Lower lobe of right lung (tissue), 2 donors: ENCODE measurements around the gene IL21R. TPM values are rescaled to one million over a fixed set of nuclear protein-coding genes. Genes with fewer than 3 reads are reported as not detected.

Source experiments
- ATAC-seq, 2 donors: fragments of 200-7000 bp; cut with Tn5 transposase; one replicate each; pipeline ENCODE4 v1.9.1; 2020 to 2022; ENCODE audit warnings: mild to moderate bottlenecking in 2 of 2, moderate library complexity in 2 of 2
- DNase-seq: peaks from one replicate; pipeline ENCODE4 v3.0.0-alpha.2; 2020
- H3K27ac ChIP-seq: fragments of 200-600 bp; one replicate; pipeline ENCODE4 v1.8.0; 2022
- H3K27me3 ChIP-seq: fragments of 200-600 bp; one replicate; pipeline ENCODE4 v1.8.0; 2022; ENCODE audit warnings: low read depth
- H3K36me3 ChIP-seq: fragments of 200-600 bp; one replicate; pipeline ENCODE4 v1.8.0; 2022; ENCODE audit warnings: mild to moderate bottlenecking
- H3K4me1 ChIP-seq: fragments of 200-600 bp; one replicate; pipeline ENCODE4 v1.8.0; 2022
- H3K4me3 ChIP-seq: fragments of 200-600 bp; one replicate; pipeline ENCODE4 v1.8.0; 2022; ENCODE audit warnings: mild to moderate bottlenecking
- H3K9me3 ChIP-seq: fragments of 200-600 bp; one replicate; pipeline ENCODE4 v1.8.0; 2022
- intact Hi-C: fragments of 100-400 bp; cut with DNase I; formaldehyde crosslinking; loops from one replicate; pipeline ENCODE4 v1.11.0; 2022
- total RNA-seq: library from RNA; stranded (reverse); fragmentation: NEBNext Ultra II Directional; extraction: Animal tissue kit (Norgen Biotek cat#: 25700); gene quantifications from one replicate; pipeline ENCODE4 v1.2.1, GENCODE V29; 2021
- TF ChIP-seq, protein P1 (sequence below): fragments of 200-600 bp; IDR thresholded peaks from one replicate; pipeline ENCODE4 v1.8.0; 2022; ENCODE audit warnings: antibody characterized with exemption, mild to moderate bottlenecking
- donor health status: DM: no; HTN: yes; CAD: no; lungs with severe emphysema.

Gene IL21R
- total RNA-seq, 1 donor from 2014 or later: 6.0 TPM

DNA sequence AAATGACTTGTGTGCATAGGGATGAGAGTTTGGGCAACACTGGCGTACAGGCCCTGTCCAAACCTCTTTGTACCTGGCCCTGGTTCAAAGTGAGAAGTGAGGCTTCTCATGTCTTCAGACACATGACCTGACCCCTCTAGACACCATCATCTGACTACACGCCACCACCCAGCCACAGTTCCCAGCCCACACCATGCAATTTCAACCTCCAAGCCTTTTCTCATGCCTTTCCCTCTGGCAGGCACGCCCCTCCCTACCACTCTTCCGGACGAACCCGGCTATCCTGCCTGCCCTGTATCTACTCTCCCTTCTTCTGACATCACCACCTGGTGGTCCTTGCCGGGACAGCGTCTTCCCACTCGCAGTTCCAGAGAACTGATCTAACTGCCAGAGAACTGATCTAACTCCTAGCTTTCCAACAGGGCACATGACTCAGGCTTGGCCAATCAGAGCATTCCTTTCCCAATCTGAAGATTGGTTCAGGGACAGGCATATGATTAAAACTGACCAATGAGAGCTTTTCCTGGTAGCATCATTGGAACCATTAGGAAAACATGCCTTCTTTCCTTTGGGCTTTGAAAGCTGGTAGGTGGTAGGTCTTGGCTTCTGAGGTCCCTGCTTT lies 27.1 kb upstream of the IL21R start:
- Histone ChIP-seq H3K9me3 (no peaks in the 10 kb centered on the region), H3K27ac (peak overlapping the region; percentile 63), H3K4me3 (peak overlapping the region; percentile 26), H3K27me3 (no peaks in the 10 kb centered on the region), H3K36me3 (no peaks in the 10 kb centered on the region), H3K4me1 (peaks cover 11% of the 10 kb centered on the region)
- peak; percentile 68 for DNase-seq
- TF ChIP-seq, protein P1, sequence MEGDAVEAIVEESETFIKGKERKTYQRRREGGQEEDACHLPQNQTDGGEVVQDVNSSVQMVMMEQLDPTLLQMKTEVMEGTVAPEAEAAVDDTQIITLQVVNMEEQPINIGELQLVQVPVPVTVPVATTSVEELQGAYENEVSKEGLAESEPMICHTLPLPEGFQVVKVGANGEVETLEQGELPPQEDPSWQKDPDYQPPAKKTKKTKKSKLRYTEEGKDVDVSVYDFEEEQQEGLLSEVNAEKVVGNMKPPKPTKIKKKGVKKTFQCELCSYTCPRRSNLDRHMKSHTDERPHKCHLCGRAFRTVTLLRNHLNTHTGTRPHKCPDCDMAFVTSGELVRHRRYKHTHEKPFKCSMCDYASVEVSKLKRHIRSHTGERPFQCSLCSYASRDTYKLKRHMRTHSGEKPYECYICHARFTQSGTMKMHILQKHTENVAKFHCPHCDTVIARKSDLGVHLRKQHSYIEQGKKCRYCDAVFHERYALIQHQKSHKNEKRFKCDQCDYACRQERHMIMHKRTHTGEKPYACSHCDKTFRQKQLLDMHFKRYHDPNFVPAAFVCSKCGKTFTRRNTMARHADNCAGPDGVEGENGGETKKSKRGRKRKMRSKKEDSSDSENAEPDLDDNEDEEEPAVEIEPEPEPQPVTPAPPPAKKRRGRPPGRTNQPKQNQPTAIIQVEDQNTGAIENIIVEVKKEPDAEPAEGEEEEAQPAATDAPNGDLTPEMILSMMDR: peak; percentile 61
- intact Hi-C loops: no loop called here
- peak; percentile 82 to 87 for ATAC-seq

DNA sequence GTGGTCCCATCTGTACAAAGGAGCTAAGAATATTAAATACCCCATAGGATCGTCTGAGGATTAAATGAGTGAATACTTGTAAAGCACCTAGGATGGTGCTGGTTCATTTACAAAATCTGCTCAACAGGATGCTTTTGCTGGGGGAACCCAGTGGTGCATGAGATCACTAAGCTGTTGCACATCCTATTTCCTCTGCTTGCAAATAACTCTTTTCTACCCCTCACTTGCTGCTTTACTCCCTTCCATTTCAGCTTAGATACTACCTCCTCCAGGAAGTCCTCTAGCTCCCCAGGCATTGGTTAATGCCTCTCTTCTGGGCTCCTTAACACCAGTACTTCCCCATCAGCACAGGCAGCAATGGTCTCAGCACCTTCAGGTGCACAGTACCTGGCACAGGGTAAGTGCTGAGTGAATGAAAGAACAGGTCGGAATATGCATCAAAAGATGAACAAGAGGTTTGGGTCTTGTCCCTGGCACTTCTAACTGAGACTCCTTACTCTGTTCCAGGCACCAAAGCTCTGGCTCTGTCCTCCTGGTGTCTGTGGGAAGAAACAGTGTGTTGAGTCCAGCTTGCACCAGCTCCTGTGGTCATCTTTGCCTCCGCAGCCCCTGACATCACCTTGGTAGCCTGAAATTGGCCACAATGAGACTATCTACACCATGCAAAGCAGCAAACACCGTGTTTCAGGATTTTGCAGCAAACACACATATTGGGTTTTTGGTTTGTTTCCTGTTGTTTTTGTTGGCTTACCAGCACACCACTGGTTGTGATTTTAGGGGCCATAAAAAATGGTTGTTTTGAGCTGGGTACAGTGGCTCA lies 24.1 kb upstream of the IL21R start:
- no peaks in the 10 kb centered on the region for H3K36me3 ChIP-seq
- no peak for ATAC-seq
- peaks cover 11% of the 10 kb centered on the region for H3K4me1 ChIP-seq
- TF ChIP-seq, protein P1: no peak
- DNase-seq: no peak
- no peaks in the 10 kb centered on the region for H3K9me3 ChIP-seq
- H3K27ac ChIP-seq: no peak overlapping the region
- no peaks in the 10 kb centered on the region for H3K27me3 ChIP-seq
- intact Hi-C loops: no loop called here
- H3K4me3 ChIP-seq: no peak overlapping the region

DNA sequence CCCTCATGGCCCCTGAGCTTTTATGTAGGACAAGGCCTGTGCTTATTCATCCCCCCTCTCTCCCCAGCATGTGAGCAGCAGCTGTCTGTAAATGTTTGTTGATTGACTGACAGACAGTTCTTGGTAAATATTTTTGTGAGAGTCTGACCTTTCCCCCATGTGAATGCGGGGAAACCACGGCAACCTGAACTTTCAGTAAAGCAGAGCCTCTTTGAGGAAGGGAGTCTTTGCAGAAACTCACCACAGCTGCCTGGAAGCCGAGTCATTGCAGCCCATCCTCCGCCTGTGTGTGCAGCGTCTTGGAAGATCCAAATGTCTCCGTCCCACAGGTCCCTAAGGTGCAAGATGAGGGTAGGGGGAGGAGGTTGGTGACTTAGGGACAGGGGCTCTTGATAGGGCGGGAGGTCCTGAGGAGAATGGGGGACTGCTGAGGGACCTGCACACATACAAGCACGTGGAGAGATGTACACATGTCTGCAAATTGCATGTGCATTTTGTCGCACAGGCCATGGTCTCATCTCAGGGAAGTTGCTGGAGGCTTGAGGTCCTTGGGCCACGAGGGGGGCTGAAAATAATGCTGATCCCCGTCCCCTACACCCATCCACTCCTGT lies 23.0 kb upstream of the IL21R start:
- H3K4me1 ChIP-seq: peaks cover 11% of the 10 kb centered on the region
- no peak overlapping the region for H3K27ac ChIP-seq
- intact Hi-C loops: no loop called here
- no peaks in the 10 kb centered on the region for H3K27me3 ChIP-seq
- no peaks in the 10 kb centered on the region for H3K36me3 ChIP-seq
- ATAC-seq (no peak), DNase-seq (no peak)
- TF ChIP-seq, protein P1: no peak
- no peaks in the 10 kb centered on the region for H3K9me3 ChIP-seq
- H3K4me3 ChIP-seq: no peak overlapping the region

DNA sequence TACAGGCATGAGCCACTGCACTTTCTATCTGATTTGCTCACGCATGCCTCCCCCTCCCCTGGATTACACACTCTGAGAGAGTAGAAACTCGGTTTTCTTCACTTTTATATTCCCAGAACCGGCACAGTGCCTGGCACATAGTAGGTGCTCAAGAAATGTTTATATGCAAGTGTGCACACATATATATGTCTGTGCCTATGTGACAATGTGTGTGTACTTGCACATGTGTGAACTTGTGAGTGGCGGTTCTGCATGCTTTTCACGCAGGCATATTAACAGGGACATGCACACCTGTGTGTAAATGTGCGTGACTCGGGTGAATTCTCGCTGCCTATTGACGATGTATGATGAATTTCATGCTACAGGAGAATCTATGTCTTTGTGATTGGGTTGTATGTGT lies 22.1 kb upstream of the IL21R start:
- no peak for DNase-seq
- intact Hi-C loops: no loop called here
- Histone ChIP-seq H3K27me3 (no peaks in the 10 kb centered on the region), H3K4me1 (peaks cover 3% of the 10 kb centered on the region), H3K9me3 (no peaks in the 10 kb centered on the region), H3K27ac (no peak overlapping the region), H3K36me3 (no peaks in the 10 kb centered on the region), H3K4me3 (no peak overlapping the region)
- TF ChIP-seq, protein P1: no peak
- ATAC-seq: no peak

DNA sequence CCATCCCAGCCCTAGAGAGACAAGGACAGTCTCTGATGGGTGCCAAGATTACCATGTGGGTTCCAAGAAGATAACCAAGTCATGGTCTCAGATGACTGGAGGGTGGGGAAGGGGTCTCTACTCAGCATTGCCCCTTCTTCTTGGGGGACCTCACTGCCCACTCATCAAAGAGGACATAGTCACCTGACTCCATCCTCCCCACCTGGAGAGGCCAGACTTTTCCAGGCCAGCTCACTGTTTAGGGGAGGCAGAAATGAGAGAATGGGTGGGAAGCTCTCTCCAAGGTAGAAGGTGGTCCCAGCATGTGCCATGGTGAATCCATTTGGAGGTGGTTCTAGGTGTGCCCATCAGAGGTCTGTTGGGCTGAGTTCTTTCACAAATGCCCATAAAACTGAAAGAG lies 20.7 kb upstream of the IL21R start:
- intact Hi-C loops: no loop called here
- H3K9me3 ChIP-seq: no peaks in the 10 kb centered on the region

More for the DNA sequence above, 20.7 kb upstream of the IL21R start:
- Histone ChIP-seq H3K27me3 (no peaks in the 10 kb centered on the region), H3K4me1 (no peaks in the 10 kb centered on the region), H3K27ac (no peak overlapping the region), H3K4me3 (no peak overlapping the region), H3K36me3 (no peaks in the 10 kb centered on the region)
- no peak for DNase-seq
- no peak for ATAC-seq
- TF ChIP-seq, protein P1: no peak
